SK-N-SH treated with all-trans-retinoic acid at 6 μM for 48 hours (cell line): ENCODE results near the gene BAG3.

ENCODE experiments used
- PATZ1 ChIP-seq: fragments of 250-450 bp; sonication (Bioruptor Pico); IDR thresholded peaks from 2 replicates; pipeline ENCODE4 v1.8.0; 2020; ENCODE audit warnings: mild to moderate bottlenecking, moderate library complexity, borderline replicate concordance
- POU6F1 ChIP-seq: fragments of 250-450 bp; sonication (Bioruptor Pico); IDR thresholded peaks from 2 replicates; pipeline ENCODE4 v1.8.0; 2021; ENCODE audit warnings: low read depth, mild to moderate bottlenecking, moderate library complexity, borderline replicate concordance
- PPARA ChIP-seq: fragments of 250-450 bp; sonication (Bioruptor Pico); IDR thresholded peaks from 2 replicates; pipeline ENCODE4 v1.5.0; 2020; ENCODE audit warnings: mild to moderate bottlenecking, borderline replicate concordance
- RARB ChIP-seq: fragments of 250-450 bp; sonication (Bioruptor Pico); IDR thresholded peaks from 2 replicates; pipeline ENCODE4 v1.8.0; 2021; ENCODE audit warnings: mild to moderate bottlenecking, moderate library complexity
- ZFP3 ChIP-seq: fragments of 250-450 bp; sonication (Bioruptor Pico); IDR thresholded peaks from 2 replicates; pipeline ENCODE4 v1.5.0; 2020; ENCODE audit warnings: mild to moderate bottlenecking, moderate library complexity

GRCh38 chr10:119644994-119645393 is 6.2 kb upstream of the BAG3 start:
- TF ChIP-seq PATZ1 (CRISPR knock-in tag), result no peak
- no peak for TF ChIP-seq PPARA (CRISPR knock-in tag)
- TF ChIP-seq ZFP3 (CRISPR knock-in tag), result no peak
- TF ChIP-seq RARB (CRISPR knock-in tag), result no peak
- TF ChIP-seq POU6F1 (CRISPR knock-in tag), result no peak
